ENCODE data around the gene PLA2G15. TPM values are rescaled to one million over a fixed set of nuclear protein-coding genes. Genes with fewer than 3 reads are reported as not detected.

PLA2G15 gene
- total RNA-seq, 1 experiment from 2014 or later = 33.2 TPM

DNA sequence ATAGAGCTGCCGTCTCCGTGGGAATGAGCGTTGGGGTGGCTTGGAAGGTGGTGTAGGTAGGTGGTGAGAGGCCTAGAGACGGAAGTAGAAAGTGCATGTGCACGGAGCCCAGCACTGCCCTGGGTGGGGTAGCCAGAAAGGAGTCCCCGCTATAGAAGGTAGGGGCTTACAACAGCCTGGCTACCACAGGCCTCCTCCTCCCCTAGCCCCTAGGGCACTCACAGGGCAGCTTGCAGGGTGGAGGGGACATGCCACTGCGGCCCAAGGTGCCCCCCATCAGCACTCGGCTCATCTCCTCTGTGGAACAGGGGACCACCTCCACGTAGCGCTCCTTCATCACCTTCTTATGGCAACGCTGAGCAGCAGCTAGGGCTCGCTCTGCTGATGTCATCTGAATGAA lies 14.2 kb upstream of the PLA2G15 start:
- TF ChIP-seq, protein P1, sequence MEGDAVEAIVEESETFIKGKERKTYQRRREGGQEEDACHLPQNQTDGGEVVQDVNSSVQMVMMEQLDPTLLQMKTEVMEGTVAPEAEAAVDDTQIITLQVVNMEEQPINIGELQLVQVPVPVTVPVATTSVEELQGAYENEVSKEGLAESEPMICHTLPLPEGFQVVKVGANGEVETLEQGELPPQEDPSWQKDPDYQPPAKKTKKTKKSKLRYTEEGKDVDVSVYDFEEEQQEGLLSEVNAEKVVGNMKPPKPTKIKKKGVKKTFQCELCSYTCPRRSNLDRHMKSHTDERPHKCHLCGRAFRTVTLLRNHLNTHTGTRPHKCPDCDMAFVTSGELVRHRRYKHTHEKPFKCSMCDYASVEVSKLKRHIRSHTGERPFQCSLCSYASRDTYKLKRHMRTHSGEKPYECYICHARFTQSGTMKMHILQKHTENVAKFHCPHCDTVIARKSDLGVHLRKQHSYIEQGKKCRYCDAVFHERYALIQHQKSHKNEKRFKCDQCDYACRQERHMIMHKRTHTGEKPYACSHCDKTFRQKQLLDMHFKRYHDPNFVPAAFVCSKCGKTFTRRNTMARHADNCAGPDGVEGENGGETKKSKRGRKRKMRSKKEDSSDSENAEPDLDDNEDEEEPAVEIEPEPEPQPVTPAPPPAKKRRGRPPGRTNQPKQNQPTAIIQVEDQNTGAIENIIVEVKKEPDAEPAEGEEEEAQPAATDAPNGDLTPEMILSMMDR (IDR thresholded peaks at IDR 0.05; ENCODE audit: insufficient read depth in 1 of 2, low read depth in 1 of 2, low read length in 1 of 2, severe bottlenecking in 1 of 2, unreplicated experiment in 1 of 2) = no peak
- Histone ChIP-seq H3K36me3 (ENCODE audit: control insufficient read depth, insufficient read depth, low read length) (peaks cover 9% of the 10 kb centered on the region), H3K9me3 (no peaks in the 10 kb centered on the region), H3K4me3 (ENCODE audit: low read depth, low read length) (no peak overlapping the region), H3K27me3 (replicated peaks; ENCODE audit: control insufficient read depth, insufficient read depth, low read length) (no peaks in the 10 kb centered on the region), H3K4me1 (peaks cover 26% of the 10 kb centered on the region)
- Mint-ChIP-seq H3K36me3 (ENCODE audit: insufficient read depth, unreplicated experiment) (peaks cover 86% of the 10 kb centered on the region), H3K9me3 (ENCODE audit: unreplicated experiment) (no peaks in the 10 kb centered on the region), H3K4me3 (ENCODE audit: unreplicated experiment) (no peak overlapping the region), H3K27ac (ENCODE audit: unreplicated experiment) (no peak overlapping the region), H3K27me3 (ENCODE audit: insufficient read depth, unreplicated experiment) (no peaks in the 10 kb centered on the region), H3K4me1 (ENCODE audit: low read depth, unreplicated experiment) (peaks cover 25% of the 10 kb centered on the region)
- peak in 1 of 2 experiments; percentile 36 for DNase-seq
- ChIA-PET CTCF (interaction anchor here (1.5 kb wide), 1 partner anchor 137 kb away, joined by 7 read pairs; no protein-coding TSS in a partner anchor), POLR2A (no interaction called here)
- intact Hi-C loops (cut with micrococcal nuclease; ENCODE audit: unreplicated experiment) = no loop called here
- BruUV-seq (replicated peaks) = no TSS peak

DNA sequence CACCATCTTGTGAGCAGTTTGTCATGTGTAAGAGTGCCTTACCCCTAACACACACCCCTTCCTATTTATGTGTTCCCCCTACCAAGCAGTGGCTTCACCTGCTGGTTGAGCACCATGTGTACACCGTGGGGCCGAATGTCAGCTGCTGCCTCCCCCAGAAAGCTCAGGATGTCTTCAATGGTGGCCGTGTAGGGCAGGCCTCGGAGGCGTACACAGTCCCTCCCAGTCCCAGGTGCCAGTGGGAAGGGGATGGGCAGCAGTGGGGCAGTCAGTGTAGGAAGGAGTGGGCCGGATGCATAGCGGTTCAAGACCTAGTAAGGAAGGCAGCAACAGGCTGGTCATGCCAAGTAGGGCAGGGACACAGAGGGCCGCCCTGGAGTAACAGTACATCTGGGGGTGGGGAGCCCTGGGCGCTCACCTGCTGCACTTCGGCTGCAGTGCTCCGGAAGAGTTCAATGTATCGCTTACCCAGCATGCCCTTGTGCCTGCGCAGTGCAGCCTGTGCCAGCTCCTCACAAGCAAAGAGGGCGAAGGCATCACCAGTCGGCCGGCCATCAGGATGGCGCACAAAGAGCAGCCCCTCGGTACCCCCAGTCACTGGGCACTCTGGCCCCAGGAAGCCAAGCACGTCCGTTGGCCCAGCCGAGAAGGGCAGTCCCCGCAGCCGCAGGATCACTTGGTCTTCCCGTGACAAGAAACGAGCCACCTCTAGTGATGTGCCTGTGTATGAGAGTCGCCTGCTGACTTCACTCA lies 13.6 kb upstream of the PLA2G15 start:
- TF ChIP-seq, protein P1 (IDR thresholded peaks at IDR 0.05; ENCODE audit: insufficient read depth in 1 of 2, low read depth in 1 of 2, low read length in 1 of 2, severe bottlenecking in 1 of 2, unreplicated experiment in 1 of 2) = no peak
- H3K27me3 ChIP-seq (replicated peaks; ENCODE audit: control insufficient read depth, insufficient read depth, low read length) = no peaks in the 10 kb centered on the region
- ChIA-PET CTCF (no interaction called here), POLR2A (no interaction called here)
- peak in 1 of 2 experiments; percentile 36 for DNase-seq
- no peak overlapping the region for H3K4me3 ChIP-seq (ENCODE audit: low read depth, low read length)
- H3K4me1 ChIP-seq = peaks cover 26% of the 10 kb centered on the region
- Mint-ChIP-seq H3K9me3 (ENCODE audit: unreplicated experiment) (no peaks in the 10 kb centered on the region), H3K36me3 (ENCODE audit: insufficient read depth, unreplicated experiment) (peaks cover 91% of the 10 kb centered on the region), H3K4me3 (ENCODE audit: unreplicated experiment) (no peak overlapping the region), H3K4me1 (ENCODE audit: low read depth, unreplicated experiment) (peaks cover 25% of the 10 kb centered on the region), H3K27me3 (ENCODE audit: insufficient read depth, unreplicated experiment) (no peaks in the 10 kb centered on the region), H3K27ac (ENCODE audit: unreplicated experiment) (no peak overlapping the region)
- H3K36me3 ChIP-seq (ENCODE audit: control insufficient read depth, insufficient read depth, low read length) = peaks cover 9% of the 10 kb centered on the region
- no TSS peak for BruUV-seq (replicated peaks)
- intact Hi-C loops (cut with micrococcal nuclease; ENCODE audit: unreplicated experiment) = no loop called here
- no peaks in the 10 kb centered on the region for H3K9me3 ChIP-seq

DNA sequence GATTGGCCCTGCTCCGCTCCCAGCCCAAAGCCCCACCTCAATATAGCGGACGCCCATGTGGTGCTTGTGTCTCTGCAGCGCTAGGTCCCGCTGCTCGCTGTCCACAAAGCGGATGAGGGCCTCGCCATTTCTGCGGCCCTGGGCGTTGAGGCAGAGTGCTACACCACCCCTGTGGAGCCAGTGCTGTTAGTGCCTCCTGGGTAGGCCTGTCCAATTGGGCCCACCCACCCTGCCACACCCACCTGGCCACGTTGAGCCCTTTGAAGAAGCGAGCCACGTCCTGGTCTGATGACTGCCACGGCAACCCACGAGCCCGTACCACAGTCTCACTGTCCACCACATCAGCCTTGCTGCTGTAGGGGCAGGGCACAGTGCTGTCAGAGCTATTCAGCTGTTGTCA lies 12.8 kb upstream of the PLA2G15 start:
- ChIA-PET POLR2A (no interaction called here), CTCF (interaction anchor here (0.6 kb wide), 1 partner anchor 169 kb away, joined by 5 read pairs; no protein-coding TSS in a partner anchor)
- Mint-ChIP-seq H3K27ac (ENCODE audit: unreplicated experiment) (no peak overlapping the region), H3K27me3 (ENCODE audit: insufficient read depth, unreplicated experiment) (no peaks in the 10 kb centered on the region), H3K36me3 (ENCODE audit: insufficient read depth, unreplicated experiment) (peaks cover 94% of the 10 kb centered on the region), H3K4me3 (ENCODE audit: unreplicated experiment) (peak overlapping the region; percentile 27), H3K4me1 (ENCODE audit: low read depth, unreplicated experiment) (peaks cover 25% of the 10 kb centered on the region), H3K9me3 (ENCODE audit: unreplicated experiment) (no peaks in the 10 kb centered on the region)
- Histone ChIP-seq H3K4me1 (peaks cover 21% of the 10 kb centered on the region), H3K27me3 (replicated peaks; ENCODE audit: control insufficient read depth, insufficient read depth, low read length) (no peaks in the 10 kb centered on the region), H3K9me3 (no peaks in the 10 kb centered on the region), H3K4me3 (ENCODE audit: low read depth, low read length) (no peak overlapping the region), H3K36me3 (ENCODE audit: control insufficient read depth, insufficient read depth, low read length) (peaks cover 9% of the 10 kb centered on the region)
- TF ChIP-seq, protein P1 (IDR thresholded peaks at IDR 0.05; ENCODE audit: insufficient read depth in 1 of 2, low read depth in 1 of 2, low read length in 1 of 2, severe bottlenecking in 1 of 2, unreplicated experiment in 1 of 2) = no peak
- BruUV-seq (replicated peaks) = no TSS peak
- intact Hi-C loops (cut with micrococcal nuclease; ENCODE audit: unreplicated experiment) = no loop called here
- peak in 1 of 2 experiments; percentile 41 for DNase-seq

Measured in Caco-2 (cell line).